Measurements from ENCODE around the gene GABBR1.

The GABBR1 gene

DNA sequence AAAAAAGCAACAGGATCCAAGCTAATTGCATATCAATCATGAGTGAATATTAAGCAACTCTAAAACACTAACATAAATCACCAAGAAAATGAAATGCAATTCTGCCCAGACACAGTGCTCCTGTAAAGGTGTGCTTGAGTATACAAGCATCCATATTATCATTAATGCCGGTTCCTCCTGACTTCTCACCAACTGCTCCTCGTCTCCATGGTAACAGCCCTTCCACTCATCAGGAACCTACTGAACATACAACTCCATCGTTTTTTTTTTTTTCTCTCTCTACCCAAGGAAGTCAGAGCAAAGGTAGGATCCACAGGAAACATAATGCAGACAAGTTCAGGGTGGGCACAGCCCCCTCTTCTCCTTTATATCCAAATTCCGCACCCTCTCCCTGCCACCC is 12.4 kb downstream of the GABBR1 start:
- no peak for DNase-seq (ENCODE audit: low spot score)

DNA sequence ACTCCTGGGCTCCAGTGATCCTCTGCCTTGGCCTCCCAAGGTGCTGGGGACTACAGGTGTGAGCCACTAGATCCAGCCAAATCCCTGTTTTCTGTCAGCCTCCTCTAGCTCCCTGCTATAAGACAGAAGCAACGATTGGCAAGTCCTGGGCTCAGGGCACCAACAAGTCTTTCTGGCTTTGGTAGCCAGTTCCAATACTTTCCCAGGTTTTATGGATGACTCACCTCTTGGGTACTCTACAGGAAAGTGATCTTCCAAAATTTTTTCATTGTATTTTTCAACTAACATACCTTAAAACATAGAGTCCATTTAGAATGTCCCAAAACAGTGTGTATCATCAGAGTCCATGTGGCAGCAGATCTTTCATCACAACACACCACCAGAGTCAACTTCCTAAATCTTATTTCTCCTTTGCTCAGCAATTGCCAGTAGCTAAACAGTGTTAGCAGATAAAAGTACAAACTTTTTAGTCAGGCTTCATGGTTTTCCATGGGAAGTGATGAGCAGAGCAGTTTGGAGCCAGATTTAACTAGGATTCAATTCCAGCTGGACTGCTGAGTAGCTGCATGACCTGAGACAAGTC is 13.3 kb downstream of the GABBR1 start:
- no peak for DNase-seq (ENCODE audit: low spot score)

DNA sequence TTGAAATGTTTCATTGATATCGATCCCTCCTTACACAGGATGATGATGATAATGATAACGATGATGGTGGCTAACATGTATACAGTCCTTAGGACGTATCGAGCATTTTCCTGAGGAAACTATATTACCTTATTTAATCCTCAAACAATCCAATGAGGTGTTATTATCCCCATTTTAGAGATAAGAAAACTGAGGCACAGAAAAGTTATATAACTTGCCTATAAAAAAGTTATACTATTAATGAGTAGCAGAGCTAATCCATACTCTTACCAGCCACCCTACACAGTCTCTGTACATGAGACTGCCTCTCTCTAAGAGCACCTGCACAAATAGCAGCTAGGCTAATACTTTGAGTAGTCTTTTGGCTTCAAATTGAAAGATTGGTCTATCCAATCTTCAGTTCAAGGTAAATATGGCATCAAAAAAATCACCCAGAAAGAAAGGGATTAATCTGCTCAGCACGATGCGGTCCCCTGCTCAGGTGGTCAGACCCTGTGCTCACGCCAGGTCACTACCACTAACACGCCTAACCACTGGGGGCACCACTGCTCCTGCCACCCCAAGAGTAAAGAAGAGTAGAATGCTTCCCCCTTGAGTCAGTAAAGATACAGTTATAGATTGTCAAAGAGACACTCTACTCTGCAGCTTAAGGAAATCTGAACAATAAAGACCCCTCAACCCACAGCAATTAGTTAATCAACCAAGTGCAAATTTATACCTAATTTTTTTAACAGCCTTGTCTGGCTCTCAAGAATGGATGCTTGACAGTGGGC is 15.0 kb downstream of the GABBR1 start:
- no peak for DNase-seq (ENCODE audit: low spot score)

DNA sequence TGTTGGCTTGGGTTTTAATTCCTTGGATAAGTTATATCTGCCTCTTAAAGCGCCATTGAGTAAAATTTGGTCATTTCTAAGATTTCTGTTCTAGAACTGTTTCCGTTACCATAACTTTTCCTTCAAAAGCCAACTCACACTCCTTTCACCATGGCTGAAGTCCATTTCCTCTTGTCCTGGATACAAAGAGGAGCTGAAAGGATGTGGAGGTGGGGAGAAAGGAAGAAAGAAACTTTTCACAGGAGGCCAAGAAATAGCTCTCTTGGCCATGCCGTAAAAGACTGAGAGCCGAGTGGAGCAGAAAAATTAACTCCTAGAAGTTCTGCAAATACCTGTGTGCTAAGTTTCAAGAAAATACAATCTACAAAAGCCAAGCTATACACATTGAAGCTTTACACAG is 21.6 kb downstream of the GABBR1 start:
- DNase-seq (ENCODE audit: low spot score): no peak

DNA sequence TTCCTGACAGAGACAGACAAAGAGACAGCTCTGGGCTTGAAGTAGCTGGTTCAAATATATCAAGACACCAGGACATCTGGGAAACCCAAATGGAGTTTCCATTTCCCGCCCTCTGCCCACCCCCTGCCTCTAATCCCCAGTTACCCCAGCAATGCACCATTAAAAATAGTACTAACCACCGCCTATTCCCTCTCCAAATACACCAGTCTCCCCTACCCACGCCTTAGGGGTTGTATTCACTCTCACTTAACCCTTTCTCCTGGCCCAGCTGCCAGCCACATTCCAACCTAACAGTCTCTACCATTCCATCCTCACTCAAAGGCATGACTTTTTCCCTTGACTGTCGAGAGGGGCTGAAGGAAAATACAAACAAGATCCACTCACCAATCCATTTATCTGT is 22.4 kb downstream of the GABBR1 start:
- no peak for DNase-seq (ENCODE audit: low spot score)

DNA sequence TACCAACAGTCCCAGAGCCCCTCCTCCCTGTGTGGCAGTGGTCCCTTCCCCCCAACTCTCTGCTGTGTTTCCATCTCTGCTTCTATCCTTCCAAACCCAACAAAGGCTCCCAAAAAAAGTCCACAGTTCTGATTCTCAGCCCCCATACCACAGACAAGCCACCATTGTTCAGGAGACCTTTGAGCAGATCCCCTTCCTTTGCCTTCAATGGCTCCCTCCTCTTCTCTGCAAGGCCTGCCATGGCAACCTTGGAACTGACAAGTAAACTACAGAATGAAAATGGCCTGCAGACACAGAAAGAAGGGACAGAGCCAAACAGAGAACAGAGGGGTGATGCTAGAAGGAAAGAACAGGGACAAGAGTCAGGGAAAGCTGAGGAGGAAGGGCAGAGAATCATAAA is 24.9 kb downstream of the GABBR1 start:
- no peak for DNase-seq (ENCODE audit: low spot score)

DNA sequence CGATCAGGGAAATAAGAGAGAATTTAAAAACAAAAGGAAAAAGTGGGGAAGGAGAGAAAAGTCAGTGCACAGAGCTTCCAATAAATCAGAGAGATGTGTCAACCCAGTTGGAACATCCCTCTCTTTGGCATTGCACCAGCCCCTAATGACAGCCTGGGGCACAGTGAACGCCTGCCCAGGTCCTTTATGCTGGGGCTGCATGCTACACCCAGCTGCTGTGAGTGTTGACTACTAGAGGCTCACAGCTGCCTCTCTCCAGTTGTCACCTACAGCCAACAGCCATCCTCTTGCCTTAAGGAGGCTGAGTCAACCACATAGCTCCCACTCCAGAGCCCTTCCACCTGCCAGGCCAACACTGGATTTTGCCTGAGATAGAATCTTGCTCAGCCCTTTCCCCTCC is 29.1 kb downstream of the GABBR1 start:
- no peak for DNase-seq (ENCODE audit: low spot score)

DNA sequence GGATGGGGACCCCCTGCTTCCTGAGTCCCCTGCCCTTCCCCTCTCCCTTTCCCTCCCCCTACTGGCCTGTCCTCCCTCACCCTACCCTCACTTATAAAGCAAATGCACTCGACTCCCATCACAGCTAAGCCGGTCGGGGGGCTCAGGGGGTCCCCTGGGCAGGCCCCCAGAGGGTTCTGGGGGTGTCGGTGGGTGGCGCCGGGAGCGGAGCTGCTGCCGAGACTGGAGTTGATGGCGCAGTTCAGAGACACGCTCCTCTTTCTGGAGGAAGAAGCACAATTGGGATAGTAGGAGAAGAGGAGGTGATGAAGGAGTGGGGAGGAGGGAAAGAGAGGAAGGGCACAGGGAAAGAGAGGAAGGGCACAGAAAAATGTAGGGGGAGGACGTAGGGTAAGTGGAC is 29.5 kb downstream of the GABBR1 start:
- DNase-seq (ENCODE audit: low spot score): no peak

DNA sequence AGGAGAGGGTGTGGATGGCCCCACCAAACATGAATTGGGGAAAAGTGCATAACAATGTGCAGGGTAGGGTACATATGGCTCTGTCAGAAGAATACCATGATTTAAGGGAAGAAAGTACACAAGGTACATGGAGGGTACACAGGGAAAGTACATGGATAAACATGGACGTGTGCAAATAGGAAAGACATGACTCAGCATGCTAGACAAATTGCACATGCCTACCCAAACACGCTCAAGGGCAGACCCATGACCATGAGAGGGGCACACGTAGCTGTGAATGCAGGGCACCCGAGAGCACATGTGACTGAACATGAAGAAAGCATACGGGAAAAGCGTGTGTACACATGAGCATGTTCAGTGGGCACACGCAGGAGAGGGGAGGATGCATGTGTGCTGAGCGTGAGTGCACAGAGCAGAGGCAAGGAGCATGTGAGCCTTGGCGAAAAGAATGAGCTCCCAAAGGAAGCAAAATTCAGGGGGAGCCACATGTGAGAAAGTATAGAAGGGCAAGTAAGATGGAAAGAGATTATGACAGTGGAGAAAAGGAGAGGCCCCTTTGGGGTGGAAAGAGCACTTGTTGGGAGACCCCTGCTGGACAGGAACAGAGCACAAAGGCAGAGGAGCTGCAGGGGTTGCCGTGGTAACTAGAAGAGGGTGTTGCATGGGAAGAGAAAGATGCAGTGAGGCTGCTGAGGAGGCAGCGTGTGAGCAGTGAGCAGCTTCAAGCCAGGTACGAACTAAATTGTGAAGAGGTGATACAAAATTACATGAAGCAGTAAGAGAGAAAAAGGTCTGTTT is 30.2 kb downstream of the GABBR1 start:
- DNase-seq (ENCODE audit: low spot score): no peak

DNA sequence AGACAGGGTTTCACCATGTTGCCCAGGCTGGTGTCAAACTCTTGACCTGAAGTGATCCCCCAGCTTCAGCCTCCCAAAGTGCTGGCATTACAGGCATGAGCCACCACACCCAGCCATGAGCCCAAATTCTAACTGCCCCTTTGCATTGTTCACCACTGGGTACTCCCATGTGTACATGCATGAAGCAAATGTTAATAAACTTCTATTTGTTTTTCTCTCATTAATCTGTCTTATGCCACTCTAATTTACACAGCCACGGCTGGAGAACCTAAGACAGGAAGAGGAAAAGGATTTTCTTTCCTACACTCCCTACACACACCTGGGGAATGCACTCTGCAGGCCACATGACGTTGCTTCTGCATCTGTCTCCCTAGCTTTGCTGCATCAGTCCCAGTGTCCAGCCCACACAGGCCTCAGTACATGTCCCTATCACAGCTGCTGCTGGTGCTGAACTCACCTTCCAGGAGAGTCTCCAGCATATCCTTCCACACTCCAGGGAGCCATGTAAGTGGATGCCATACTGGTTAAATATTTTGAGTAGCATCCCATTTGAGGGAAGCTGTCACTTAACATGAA is 34.7 kb downstream of the GABBR1 start:
- no peak for DNase-seq (ENCODE audit: low spot score)

DNA sequence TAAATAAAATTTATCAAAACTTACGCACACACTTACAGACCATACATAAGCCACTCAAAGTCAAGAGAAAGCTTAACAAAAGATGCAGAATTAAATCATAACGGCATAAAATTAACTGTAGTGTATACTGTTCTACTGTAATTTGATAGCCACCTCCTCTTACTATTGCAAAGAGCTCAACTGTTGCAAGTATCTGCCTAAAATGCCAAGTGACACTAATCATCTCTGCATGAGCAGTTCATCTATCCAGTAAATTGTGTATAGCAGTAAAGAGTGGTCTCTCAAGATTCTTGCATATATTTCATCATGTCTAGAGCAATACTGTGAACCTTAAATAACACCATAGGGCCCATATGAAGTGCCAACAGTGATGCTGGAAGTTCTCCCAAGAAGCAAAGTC is 35.8 kb downstream of the GABBR1 start:
- no peak for DNase-seq (ENCODE audit: low spot score)

DNA sequence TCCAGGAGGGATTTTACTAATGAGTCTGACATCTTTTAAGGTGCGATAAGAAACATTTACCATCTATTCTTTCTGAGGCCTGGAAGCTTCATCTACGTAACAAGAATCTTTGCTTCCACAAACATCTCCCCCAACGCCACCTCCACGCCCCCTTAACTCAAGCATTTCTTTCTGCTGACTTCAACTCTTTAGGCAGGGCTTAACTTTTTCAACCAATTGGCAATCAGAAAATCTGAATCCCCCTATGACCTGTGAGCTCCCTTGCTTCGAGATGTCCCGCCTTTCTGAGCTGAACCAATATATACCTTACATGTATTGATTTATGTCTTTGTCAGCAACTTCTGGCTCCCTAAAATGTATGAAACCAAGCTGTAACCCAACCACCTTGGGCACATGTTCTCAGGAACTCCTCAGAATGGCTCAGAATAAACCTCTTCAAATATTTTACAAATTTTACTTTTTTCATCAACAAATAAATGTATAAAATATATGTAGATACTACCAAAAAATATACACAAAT is 36.5 kb downstream of the GABBR1 start:
- no peak for DNase-seq (ENCODE audit: low spot score)

DNA sequence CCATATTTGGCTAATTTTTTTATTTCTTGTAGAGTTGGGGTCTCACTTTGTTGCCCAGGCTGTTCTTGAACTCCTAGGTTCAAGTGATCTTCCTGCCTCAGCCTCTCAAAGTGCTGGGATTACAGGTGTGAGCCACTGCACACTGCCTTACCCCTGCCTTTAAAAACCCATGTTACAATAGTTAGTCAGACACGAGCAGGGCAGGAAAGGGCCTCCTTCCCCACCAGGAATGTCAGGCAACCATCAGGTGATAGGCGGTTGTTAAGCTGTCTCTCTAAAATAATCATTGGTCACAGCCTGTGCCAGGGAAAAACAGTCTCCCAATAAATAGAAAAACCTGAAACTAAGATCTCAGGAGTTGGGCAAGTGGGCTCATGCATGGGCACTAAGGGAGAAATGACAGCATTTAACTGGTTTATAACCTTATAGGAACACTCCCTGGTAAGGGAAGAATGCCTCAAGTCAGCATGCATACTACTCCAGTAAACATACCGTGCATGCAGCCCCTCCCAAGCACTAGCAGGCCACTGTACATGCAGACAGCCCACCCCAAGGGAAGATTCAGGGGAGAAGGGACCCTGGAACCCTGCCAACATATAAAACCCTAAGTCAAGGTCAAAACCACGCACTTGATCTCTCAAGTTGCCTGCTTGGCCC is 39.7 kb downstream of the GABBR1 start:
- DNase-seq (ENCODE audit: low spot score): no peak

DNA sequence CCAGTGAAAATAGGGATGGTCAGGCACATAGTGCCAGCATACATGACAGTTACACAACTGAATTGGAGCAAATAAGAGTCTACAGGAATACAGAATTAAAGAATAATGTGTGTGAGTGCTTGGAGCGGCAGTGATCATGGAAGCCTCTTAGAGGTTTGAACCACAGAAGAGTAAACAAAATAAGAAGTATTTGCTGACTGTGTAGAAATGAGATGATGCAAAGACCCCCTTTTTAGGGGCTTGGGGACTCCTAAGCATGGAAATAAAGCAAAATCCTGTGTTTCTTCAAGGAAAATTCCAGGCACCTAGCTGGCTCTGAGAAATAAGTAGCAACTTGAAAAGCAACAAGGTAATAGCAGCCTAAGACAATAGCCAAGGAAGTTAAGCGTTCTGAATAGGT is 41.3 kb downstream of the GABBR1 start:
- no peak for DNase-seq (ENCODE audit: low spot score)

DNA sequence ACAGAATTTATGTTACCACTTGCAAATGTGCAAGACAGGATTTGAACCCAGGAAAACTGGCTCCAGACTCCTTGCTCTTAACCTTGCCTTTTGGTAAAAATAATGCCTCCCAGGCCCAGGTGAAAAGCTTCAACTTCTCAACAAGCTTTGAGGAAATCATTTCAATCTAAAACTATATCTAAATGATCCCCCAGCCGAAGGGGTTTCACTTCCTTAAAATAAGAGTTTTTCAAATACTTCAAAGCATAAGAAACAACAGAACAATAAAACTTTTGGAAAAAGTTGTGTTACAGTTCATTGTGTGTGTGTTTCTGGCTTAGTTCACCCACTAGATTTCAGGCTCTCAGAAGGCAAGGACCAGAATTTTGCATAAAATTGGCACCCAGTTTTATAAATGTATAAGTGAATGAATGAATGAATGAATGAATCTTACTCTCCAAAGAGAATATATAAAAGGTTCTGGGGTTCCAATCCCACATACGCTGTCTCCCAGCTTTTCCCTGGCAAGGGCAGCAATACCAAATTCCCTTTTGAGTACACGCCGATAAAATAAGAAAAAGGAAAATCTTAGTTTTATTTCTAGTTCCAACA is 42.7 kb downstream of the GABBR1 start:
- DNase-seq (ENCODE audit: low spot score): no peak

DNA sequence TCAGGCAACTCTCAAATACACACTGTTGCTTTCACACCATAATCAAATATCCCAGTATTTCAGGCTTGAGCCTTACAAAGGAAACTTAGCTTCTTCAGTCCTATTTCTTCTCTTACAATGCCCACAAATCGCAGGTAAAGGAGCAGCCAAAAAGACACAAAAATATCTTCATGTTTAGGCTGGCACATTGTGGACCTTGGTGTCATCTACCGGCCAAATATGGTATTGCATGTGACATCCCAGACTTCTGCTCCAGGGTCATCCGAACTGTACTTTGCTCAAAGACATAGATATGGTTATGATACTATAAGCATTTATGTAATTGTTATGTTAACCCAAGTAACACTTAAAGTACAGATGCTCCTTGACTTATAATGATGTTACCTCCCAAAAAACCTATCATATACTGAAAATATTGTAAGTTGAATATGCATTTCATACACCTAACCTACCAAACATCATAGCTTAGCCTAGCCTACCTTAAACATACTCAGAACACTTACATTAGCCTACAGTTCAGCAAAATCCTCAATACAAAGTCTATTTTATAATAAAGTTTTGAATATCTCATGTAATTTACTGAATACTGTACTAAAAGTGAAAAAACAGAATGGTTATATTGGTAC is 43.4 kb downstream of the GABBR1 start:
- peak; percentile 41 for DNase-seq (ENCODE audit: low spot score)

DNA sequence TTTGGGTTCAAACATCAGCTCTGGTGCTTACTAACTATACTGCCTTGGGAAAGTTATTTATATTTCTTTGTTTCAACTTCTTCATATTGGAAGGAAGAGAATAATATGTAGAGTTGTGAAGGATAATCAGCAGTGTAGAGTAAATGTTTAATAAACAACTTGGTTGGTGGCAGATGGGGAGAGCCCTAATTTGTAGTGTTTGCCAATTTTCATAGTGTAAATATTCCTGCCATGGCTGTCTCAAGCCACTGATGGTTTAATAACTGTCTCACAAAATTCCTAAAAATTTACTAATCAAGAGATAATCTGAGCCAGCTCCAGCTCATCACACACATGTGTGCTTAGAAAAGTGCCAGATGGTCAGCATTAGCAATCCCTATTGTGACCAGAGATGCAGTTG is 48.2 kb downstream of the GABBR1 start, which contains the start of gene OR2H2:
TSS of gene OR2H2 (plus strand) at position 301 of the 400 bp plus-strand sequence. CDS start 2,824 bp downstream, outside the sequence.
- no peak for DNase-seq (ENCODE audit: low spot score)

DNA sequence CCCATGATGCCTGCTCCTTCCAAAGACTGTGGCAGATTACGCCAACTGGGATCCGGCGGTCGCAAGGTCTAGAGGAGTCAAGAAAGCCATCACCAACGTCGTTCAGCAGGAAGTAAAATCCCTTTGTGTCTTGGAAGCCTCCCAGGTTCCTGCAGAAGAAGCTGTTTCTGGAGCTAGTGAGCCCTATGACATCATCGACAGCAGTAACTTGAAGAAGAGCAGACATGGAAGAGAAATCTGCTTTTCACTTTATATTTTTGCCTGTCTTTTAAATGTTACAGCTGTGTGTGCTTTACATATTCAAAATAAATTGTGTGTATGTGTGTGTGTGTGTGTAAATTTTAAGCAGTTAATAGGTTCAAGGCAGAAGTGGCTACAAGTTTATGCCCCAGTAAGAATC is 55.4 kb downstream of the GABBR1 start:
- no peak for DNase-seq (ENCODE audit: low spot score)

DNA sequence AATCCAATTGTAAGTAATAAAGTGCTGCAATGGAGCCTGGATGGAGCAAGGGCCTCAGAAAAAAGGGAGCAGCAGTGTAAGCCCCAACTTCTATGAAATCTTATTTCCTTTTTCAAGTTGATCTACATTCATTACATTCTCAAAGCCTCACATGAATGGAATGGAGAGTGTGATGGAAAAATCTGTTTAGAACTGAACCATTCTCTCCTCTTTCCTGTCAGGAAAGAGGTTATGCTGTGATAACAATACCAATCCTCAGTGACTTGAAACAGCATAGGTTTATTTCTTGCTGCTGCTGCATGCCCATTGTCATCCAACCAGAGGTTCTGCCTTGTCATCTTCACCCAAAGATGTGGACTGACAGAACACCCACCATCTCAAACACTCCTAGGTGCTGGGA is 56.9 kb downstream of the GABBR1 start:
- no peak for DNase-seq (ENCODE audit: low spot score)

DNA sequence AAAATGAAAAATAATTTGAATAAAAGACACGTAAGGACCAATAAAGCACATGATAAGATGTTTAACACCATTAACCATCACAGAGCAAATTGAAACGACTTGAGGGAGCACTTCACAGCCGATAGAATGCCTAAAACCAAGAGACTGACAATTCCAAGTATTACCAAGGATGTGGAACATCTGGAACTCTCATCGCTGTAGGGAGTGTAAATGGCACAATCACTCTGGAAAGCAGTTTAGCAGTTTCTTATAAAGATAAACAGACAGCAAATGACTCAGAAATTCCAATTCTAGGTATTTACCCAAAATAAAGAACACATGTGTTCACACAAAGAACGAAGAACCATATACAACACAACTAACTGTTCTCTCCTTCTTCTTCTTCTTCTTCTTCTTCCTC is 65.0 kb downstream of the GABBR1 start:
- no peak for DNase-seq (ENCODE audit: low spot score)

DNA sequence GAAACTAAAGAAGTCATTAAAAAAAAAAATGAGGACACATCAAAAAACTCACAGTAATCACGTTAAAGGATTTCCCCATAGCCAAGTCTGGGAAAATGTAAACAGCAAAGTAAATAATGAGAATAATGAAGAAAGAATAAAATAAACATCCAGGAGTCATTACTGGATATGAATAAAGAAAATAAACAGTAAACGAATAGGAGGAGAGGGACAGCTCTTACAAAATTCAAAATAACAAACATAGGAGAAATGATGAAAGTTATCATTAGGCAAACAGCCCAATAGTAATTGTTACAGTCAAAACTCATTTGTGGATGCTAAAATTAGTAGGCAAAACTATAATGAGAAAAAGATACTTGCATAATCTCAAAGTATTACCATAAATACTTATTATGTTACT is 65.4 kb downstream of the GABBR1 start:
- DNase-seq (ENCODE audit: low spot score): no peak

Data from CD4-positive, alpha-beta T cell treated with Interleukin-6 at 100 ng/mL for 8 hours (primary cell).